ENCODE data around the gene MAIP1. TPM values are rescaled to one million over a fixed set of nuclear protein-coding genes. Genes with fewer than 3 reads are reported as not detected.

Gene MAIP1
- total RNA-seq, 1 donor from 2014 or later, result 13.1 TPM

DNA sequence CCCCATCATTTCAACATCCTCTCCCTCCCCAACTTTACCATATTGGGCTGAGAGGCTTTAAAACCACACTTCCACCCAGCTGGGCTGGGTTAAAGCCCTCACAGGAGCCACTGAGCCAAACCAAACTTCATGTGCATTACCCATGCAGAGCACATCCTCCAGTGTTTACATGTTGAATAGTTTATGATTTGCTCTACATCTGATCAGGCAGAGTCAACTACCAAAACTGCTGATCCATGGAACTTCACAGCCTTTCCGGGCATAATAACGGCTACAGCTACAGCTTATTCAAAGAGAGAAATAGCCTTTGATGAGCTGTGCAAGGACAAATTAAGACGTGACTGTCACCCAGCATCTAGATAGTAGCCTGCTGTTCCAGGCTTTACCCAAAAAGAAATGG, 39.0 kb downstream of the MAIP1 start:
- Histone ChIP-seq H3K4me3 (no peak overlapping the region), H3K9me3 (no peaks in the 10 kb centered on the region), H3K36me3 (no peaks in the 10 kb centered on the region), H3K27me3 (no peaks in the 10 kb centered on the region), H3K4me1 (no peaks in the 10 kb centered on the region), H3K27ac (no peak overlapping the region)
- DNase-seq (no peak), ATAC-seq (no peak)
- intact Hi-C loops (cut with DNase I), result no loop called here
- TF ChIP-seq, protein P1, sequence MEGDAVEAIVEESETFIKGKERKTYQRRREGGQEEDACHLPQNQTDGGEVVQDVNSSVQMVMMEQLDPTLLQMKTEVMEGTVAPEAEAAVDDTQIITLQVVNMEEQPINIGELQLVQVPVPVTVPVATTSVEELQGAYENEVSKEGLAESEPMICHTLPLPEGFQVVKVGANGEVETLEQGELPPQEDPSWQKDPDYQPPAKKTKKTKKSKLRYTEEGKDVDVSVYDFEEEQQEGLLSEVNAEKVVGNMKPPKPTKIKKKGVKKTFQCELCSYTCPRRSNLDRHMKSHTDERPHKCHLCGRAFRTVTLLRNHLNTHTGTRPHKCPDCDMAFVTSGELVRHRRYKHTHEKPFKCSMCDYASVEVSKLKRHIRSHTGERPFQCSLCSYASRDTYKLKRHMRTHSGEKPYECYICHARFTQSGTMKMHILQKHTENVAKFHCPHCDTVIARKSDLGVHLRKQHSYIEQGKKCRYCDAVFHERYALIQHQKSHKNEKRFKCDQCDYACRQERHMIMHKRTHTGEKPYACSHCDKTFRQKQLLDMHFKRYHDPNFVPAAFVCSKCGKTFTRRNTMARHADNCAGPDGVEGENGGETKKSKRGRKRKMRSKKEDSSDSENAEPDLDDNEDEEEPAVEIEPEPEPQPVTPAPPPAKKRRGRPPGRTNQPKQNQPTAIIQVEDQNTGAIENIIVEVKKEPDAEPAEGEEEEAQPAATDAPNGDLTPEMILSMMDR (IDR thresholded peaks at IDR 0.05), result no peak

DNA sequence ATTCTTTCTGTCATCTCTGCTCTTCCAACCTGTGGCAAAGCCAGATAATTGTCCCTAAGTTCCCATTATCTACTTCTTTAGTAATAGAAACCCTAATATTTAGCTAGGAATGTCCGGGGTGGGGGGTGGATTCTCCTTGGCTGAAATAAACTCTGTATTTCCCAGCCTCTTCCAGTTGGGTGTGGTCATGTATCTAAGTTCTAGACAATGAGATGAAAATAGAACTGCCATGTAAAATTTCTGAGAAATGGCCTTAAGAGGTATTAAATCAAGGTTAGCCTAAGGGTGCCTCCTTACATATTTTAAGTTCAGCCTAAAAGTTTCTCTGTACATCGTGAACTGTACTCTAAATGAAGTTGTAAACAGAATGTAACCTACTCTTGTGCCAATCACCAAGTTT, 39.5 kb downstream of the MAIP1 start:
- Histone ChIP-seq H3K9me3 (no peaks in the 10 kb centered on the region), H3K4me1 (no peaks in the 10 kb centered on the region), H3K36me3 (no peaks in the 10 kb centered on the region), H3K27me3 (no peaks in the 10 kb centered on the region), H3K4me3 (no peak overlapping the region), H3K27ac (no peak overlapping the region)
- no peak for ATAC-seq
- DNase-seq, result no peak
- intact Hi-C loops (cut with DNase I), result no loop called here
- TF ChIP-seq, protein P1 (IDR thresholded peaks at IDR 0.05), result no peak

GRCh38 chr2:199997296-199997695, 41.9 kb downstream of the MAIP1 start:
- Histone ChIP-seq H3K9me3 (no peaks in the 10 kb centered on the region), H3K27me3 (no peaks in the 10 kb centered on the region), H3K4me3 (no peak overlapping the region), H3K36me3 (no peaks in the 10 kb centered on the region), H3K4me1 (no peaks in the 10 kb centered on the region), H3K27ac (no peak overlapping the region)
- ATAC-seq (no peak), DNase-seq (no peak)
- intact Hi-C loops (cut with DNase I), result no loop called here
- TF ChIP-seq, protein P1 (IDR thresholded peaks at IDR 0.05), result no peak

DNA sequence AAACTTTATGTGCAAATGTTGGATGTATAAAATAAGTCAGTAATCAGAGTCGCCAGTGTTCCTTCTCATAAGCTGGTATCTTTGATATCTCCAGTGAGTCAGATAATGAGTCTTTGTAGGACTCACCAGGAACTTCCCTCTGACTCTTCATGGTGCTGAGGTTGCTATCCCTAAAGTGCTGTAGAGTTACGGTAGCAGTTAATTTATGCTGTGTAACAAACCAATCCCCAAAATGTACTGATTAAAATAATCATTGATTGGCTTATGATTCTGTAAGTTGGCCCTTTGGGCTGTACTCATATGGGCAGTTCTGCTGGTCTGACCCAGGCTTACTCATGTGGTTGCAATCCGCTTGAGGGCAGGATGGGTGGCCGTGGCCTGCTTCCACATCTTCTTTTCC, 43.8 kb downstream of the MAIP1 start:
- Histone ChIP-seq H3K4me1 (no peaks in the 10 kb centered on the region), H3K27ac (no peak overlapping the region), H3K9me3 (no peaks in the 10 kb centered on the region), H3K27me3 (no peaks in the 10 kb centered on the region), H3K4me3 (no peak overlapping the region), H3K36me3 (no peaks in the 10 kb centered on the region)
- intact Hi-C loops (cut with DNase I), result no loop called here
- ATAC-seq (no peak), DNase-seq (no peak)
- TF ChIP-seq, protein P1 (IDR thresholded peaks at IDR 0.05), result no peak

DNA sequence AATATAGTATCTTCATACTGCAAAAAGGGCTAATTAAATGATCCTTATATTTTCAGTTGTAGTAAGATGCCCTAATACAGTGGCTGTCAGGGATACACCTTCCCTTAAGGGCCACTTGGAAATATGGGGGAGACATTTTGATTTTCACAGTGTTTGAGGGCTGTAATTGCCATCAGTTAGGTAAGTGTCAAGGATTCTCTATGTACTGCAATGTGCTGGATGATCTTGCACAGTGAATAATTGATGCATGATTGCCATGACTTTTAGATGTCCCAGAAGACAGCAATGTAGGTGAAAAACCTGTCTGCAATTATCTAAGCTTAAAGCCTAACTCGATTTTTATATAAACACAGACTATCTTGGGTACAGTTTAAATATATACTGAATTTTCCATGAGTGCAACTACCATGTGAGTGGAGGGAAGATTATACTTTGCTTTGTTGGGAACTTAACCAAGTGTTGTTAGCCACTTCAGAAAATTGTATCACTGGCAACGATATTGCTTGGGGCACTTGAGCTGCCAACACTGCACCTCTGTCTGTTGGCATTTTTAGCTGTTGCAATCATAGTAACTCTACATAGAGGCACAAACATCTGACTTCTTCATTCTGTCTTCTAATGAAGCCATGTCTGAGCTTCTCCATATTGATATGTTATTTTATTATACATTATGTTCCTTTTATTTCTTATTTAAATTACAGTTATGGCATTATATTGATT, 45.2 kb downstream of the MAIP1 start:
- Histone ChIP-seq H3K9me3 (no peaks in the 10 kb centered on the region), H3K27me3 (no peaks in the 10 kb centered on the region), H3K36me3 (no peaks in the 10 kb centered on the region), H3K4me3 (no peak overlapping the region), H3K27ac (no peak overlapping the region), H3K4me1 (no peaks in the 10 kb centered on the region)
- no peak for ATAC-seq
- DNase-seq, result no peak
- intact Hi-C loops (cut with DNase I), result no loop called here
- TF ChIP-seq, protein P1 (IDR thresholded peaks at IDR 0.05), result no peak

DNA sequence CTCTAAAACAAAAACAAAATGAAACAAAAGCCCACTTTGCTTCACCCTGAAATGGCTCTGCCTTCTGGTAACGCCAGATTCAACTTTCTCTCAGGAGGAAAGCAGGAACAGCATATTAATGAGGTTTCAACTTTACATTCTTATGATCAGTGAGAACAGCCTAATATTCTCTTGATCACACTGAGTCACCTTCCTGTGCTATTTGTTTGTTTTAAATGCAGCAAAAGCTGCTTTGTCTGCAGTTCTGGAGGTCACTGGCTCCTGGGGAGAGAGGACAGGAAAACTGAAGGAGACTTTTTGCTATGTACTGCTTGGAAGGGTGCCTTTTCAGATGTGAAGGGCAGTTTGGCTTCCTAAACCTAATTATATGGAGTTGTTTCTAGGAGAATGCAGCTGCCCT, 48.1 kb downstream of the MAIP1 start:
- Histone ChIP-seq H3K9me3 (no peaks in the 10 kb centered on the region), H3K27ac (no peak overlapping the region), H3K27me3 (no peaks in the 10 kb centered on the region), H3K4me1 (no peaks in the 10 kb centered on the region), H3K36me3 (no peaks in the 10 kb centered on the region), H3K4me3 (no peak overlapping the region)
- TF ChIP-seq, protein P1 (IDR thresholded peaks at IDR 0.05), result no peak
- intact Hi-C loops (cut with DNase I), result no loop called here
- no peak for DNase-seq
- ATAC-seq, result no peak

Data from upper lobe of right lung (tissue), 1 donor.